WTC11 (cell line): ENCODE data around the gene TMEM252. TPM values are rescaled to one million over a fixed set of nuclear protein-coding genes. Genes with fewer than 3 reads are reported as not detected.

Experiments used
- ATAC-seq: fragments of 200-7000 bp; cut with Tn5 transposase; 2 replicates; pipeline ENCODE4 v1.10.0; 2021; ENCODE audit warnings: mild to moderate bottlenecking, moderate library complexity
- CTCF ChIA-PET: fragments of 300-600 bp; sonication (Branson Sonifier 250); formaldehyde crosslinking; loops from one replicate; lab custom pipeline; 2021; ENCODE audit warnings: antibody characterized with exemption; lab: Charles Lee
- POLR2A ChIA-PET: fragments of 350-600 bp; sonication (Branson Sonifier 250); formaldehyde crosslinking; loops from one replicate; lab custom pipeline; 2021; ENCODE audit warnings: antibody characterized with exemption; lab: Charles Lee
- DNase-seq: peaks from one replicate; pipeline ENCODE4 v3.0.0; 2021; ENCODE audit warnings: low spot score
- H3K27ac Mint-ChIP-seq: 2 replicates; pipeline ENCODE4 v1.8.0; 2021; ENCODE audit warnings: mixed read lengths
- H3K27me3 Mint-ChIP-seq: 2 replicates; pipeline ENCODE4 v1.8.0; 2021; ENCODE audit warnings: low read depth, mild to moderate bottlenecking, moderate library complexity, mixed read lengths
- H3K36me3 Mint-ChIP-seq: 2 replicates; pipeline ENCODE4 v1.8.0; 2021; ENCODE audit warnings: mixed read lengths
- H3K4me1 Mint-ChIP-seq: 2 replicates; pipeline ENCODE4 v1.8.0; 2022; ENCODE audit warnings: mixed read lengths
- H3K4me3 Mint-ChIP-seq: 2 replicates; pipeline ENCODE4 v1.8.0; 2021; ENCODE audit warnings: mild to moderate bottlenecking, moderate library complexity, mixed read lengths
- H3K9me3 Mint-ChIP-seq: 2 replicates; pipeline ENCODE4 v1.8.0; 2021; ENCODE audit warnings: mixed read lengths
- ATF6 ChIP-seq: sonication (generic); formaldehyde crosslinking; IDR thresholded peaks from 2 replicates; pipeline ENCODE4 v1.8.1; 2023; ENCODE audit warnings: mild to moderate bottlenecking, missing genetic modification reagents
- CTCF ChIP-seq: fragments of 200-600 bp; IDR thresholded peaks from 2 replicates; pipeline ENCODE4 v1.8.0; 2022; ENCODE audit warnings: antibody characterized with exemption
- E2F1 ChIP-seq: sonication (generic); formaldehyde crosslinking; IDR thresholded peaks from 2 replicates; pipeline ENCODE4 v1.8.0; 2022; ENCODE audit warnings: mild to moderate bottlenecking, missing genetic modification reagents
- E2F4 ChIP-seq: sonication (generic); formaldehyde crosslinking; IDR thresholded peaks from 2 replicates; pipeline ENCODE4 v1.8.1; 2022; ENCODE audit warnings: low read depth, mild to moderate bottlenecking, moderate library complexity, missing genetic modification reagents, borderline replicate concordance
- FOXP4 ChIP-seq: sonication (generic); formaldehyde crosslinking; IDR thresholded peaks from 2 replicates; pipeline ENCODE4 v1.8.0; 2022; ENCODE audit warnings: mild to moderate bottlenecking, missing genetic modification reagents
- HMGA2 ChIP-seq: fragments of 250-450 bp; sonication (Bioruptor Pico); IDR thresholded peaks from 2 replicates; pipeline ENCODE4 v1.4.0; 2021; ENCODE audit warnings: mild to moderate bottlenecking, moderate library complexity
- NFE2L1 ChIP-seq: sonication (generic); formaldehyde crosslinking; IDR thresholded peaks from 2 replicates; pipeline ENCODE4 v1.8.1; 2023; ENCODE audit warnings: missing genetic modification reagents
- NR1H2 ChIP-seq: sonication (generic); formaldehyde crosslinking; IDR thresholded peaks from 2 replicates; pipeline ENCODE4 v1.9.0; 2021; ENCODE audit warnings: mild to moderate bottlenecking, moderate library complexity, missing genetic modification reagents
- NR3C1 ChIP-seq: sonication (generic); formaldehyde crosslinking; conservative IDR thresholded peaks from 2 replicates; pipeline ENCODE4 v1.8.1; 2023; ENCODE audit warnings: low read depth, mild to moderate bottlenecking, missing genetic modification reagents
- OVOL2 ChIP-seq: fragments of 250-450 bp; sonication (Bioruptor Pico); IDR thresholded peaks from 2 replicates; pipeline ENCODE4 v1.9.0; 2021; ENCODE audit warnings: mild to moderate bottlenecking, borderline replicate concordance
- PRDM15 ChIP-seq: sonication (generic); formaldehyde crosslinking; IDR thresholded peaks from 2 replicates; pipeline ENCODE4 v1.8.0; 2022; ENCODE audit warnings: missing genetic modification reagents
- TEAD1 ChIP-seq: sonication (generic); formaldehyde crosslinking; IDR thresholded peaks from 2 replicates; pipeline ENCODE4 v1.8.0; 2022; ENCODE audit warnings: mild to moderate bottlenecking, missing genetic modification reagents
- ZNF121 ChIP-seq: sonication (generic); formaldehyde crosslinking; IDR thresholded peaks from 2 replicates; pipeline ENCODE4 v1.8.0; 2023; ENCODE audit warnings: missing genetic modification reagents
- ZNF219 ChIP-seq: sonication (generic); formaldehyde crosslinking; IDR thresholded peaks from 2 replicates; pipeline ENCODE4 v1.8.0; 2023; ENCODE audit warnings: missing genetic modification reagents, mild to moderate bottlenecking, borderline replicate concordance
- ZNF281 ChIP-seq: sonication (generic); formaldehyde crosslinking; IDR thresholded peaks from 2 replicates; pipeline ENCODE4 v1.8.0; 2023; ENCODE audit warnings: mild to moderate bottlenecking, missing genetic modification reagents
- ZNF396 ChIP-seq: fragments of 250-450 bp; sonication (Bioruptor Pico); IDR thresholded peaks from 2 replicates; pipeline ENCODE4 v1.8.0; 2021; ENCODE audit warnings: mild to moderate bottlenecking, moderate library complexity, borderline replicate concordance
- total RNA-seq: library from RNA; stranded (reverse); gene quantifications from 3 replicates; pipeline ENCODE4 v1.2.3, GENCODE V29; 2021

The TMEM252 gene
- total RNA-seq, 1 experiment from 2014 or later = not detected

- DNase-seq (no peak), ATAC-seq (no peak)
- CTCF ChIA-PET = no interaction called here
- Mint-ChIP-seq H3K4me1 (peaks cover 6% of the 10 kb centered on the region; the same call in 1 of the 2 replicates), H3K27me3 (peaks cover 95% of the 10 kb centered on the region), H3K9me3 (no peaks in the 10 kb centered on the region), H3K4me3 (no peak overlapping the region), H3K36me3 (no peaks in the 10 kb centered on the region), H3K27ac (no peak overlapping the region)
- POLR2A ChIA-PET = no interaction called here
- TF ChIP-seq NR3C1 (CRISPR knock-in tag) = no peak
- TF ChIP-seq ZNF281 (CRISPR knock-in tag) = no peak
- TF ChIP-seq PRDM15 = no peak
- no peak for TF ChIP-seq HMGA2 (CRISPR knock-in tag)
- no peak for TF ChIP-seq NFE2L1 (CRISPR knock-in tag)
- TF ChIP-seq TEAD1 (CRISPR knock-in tag) = no peak
- TF ChIP-seq E2F4 (CRISPR knock-in tag) = no peak
- no peak for TF ChIP-seq OVOL2 (CRISPR knock-in tag)
- no peak for TF ChIP-seq ZNF396 (CRISPR knock-in tag)
- TF ChIP-seq ZNF121 = no peak
- no peak for TF ChIP-seq E2F1 (CRISPR knock-in tag)
- TF ChIP-seq NR1H2 (CRISPR knock-in tag) = no peak
- no peak for TF ChIP-seq FOXP4 (CRISPR knock-in tag)
- no peak for TF ChIP-seq CTCF
- TF ChIP-seq ZNF219 (CRISPR knock-in tag) = no peak
- TF ChIP-seq ATF6 (CRISPR knock-in tag) = no peak
Measured at GRCh38 chr9:68497629-68498028, 43.1 kb downstream of the TMEM252 start.
